ENCODE data around the gene CD180. TPM values are rescaled to one million over a fixed set of nuclear protein-coding genes. Genes with fewer than 3 reads are reported as not detected.
A peak's percentile ranks its signal among the peaks of the same experiment; 100 is the strongest.

CD180 gene
- total and polyA plus RNA-seq, 2 experiments from 2014 or later: not detected

- no peak overlapping the region for H3K4me3 ChIP-seq
These were observed 14.9 kb downstream of the CD180 start for GRCh38 chr5:67181648-67182221.

GRCh38 chr5:67179697-67180361 is 16.8 kb downstream of the CD180 start:
- Histone ChIP-seq H3K9ac (no peak overlapping the region), H2AFZ (no peak overlapping the region), H3K27me3 (replicated peaks; ENCODE audit: insufficient read depth) (no peaks in the 10 kb centered on the region), H3K79me2 (ENCODE audit: insufficient read depth) (no peaks in the 10 kb centered on the region), H3K4me2 (ENCODE audit: unreplicated experiment) (no peak overlapping the region), H3K27ac (no peak overlapping the region), H4K20me1 (ENCODE audit: insufficient read depth) (no peaks in the 10 kb centered on the region), H3K36me3 (ENCODE audit: low read depth) (no peaks in the 10 kb centered on the region), H3K4me3 (no peak overlapping the region), H3K4me1 (ENCODE audit: insufficient read depth) (peaks cover 7% of the 10 kb centered on the region; the same call in 1 of the 2 replicates), H3K9me2 (ENCODE audit: insufficient read depth) (no peaks in the 10 kb centered on the region), H3F3A (ENCODE audit: insufficient read depth) (no peaks in the 10 kb centered on the region), H3K9me3 (ENCODE audit: low read depth) (no peaks in the 10 kb centered on the region)
- TF ChIP-seq EZH2 (IDR thresholded peaks at IDR 0.05; ENCODE audit: insufficient read depth, poor library complexity, severe bottlenecking) (no peak), EZH2phosphoT487 (IDR thresholded peaks at IDR 0.05; ENCODE audit: insufficient read depth, low read depth) (no peak)
- no peak for DNase-seq
- in situ Hi-C loops (cut with MboI): no loop called here
- 86 to 89% methylated on average over 5 of the region's 5 CpGs for WGBS, 2 experiments (ENCODE audit: low coverage in 1 of 2, low lambda C conversion rate in 2 of 2, missing lambda C conversion rate in 2 of 2)

More at GRCh38 chr5:67181648-67182221, 14.9 kb downstream of the CD180 start:
- no peaks in the 10 kb centered on the region for H3K27me3 ChIP-seq (replicated peaks; ENCODE audit: insufficient read depth)
- DNase-seq: no peak
- peaks cover 7% of the 10 kb centered on the region; the same call in 1 of the 2 replicates for H3K4me1 ChIP-seq (ENCODE audit: insufficient read depth)
- no peaks in the 10 kb centered on the region for H3K9me3 ChIP-seq (ENCODE audit: low read depth)
- H4K20me1 ChIP-seq (ENCODE audit: insufficient read depth): no peaks in the 10 kb centered on the region
- TF ChIP-seq EZH2phosphoT487 (IDR thresholded peaks at IDR 0.05; ENCODE audit: insufficient read depth, low read depth): no peak
- no peak for TF ChIP-seq EZH2 (IDR thresholded peaks at IDR 0.05; ENCODE audit: insufficient read depth, poor library complexity, severe bottlenecking)
- in situ Hi-C loops (cut with MboI): no loop called here
- H3K79me2 ChIP-seq (ENCODE audit: insufficient read depth): no peaks in the 10 kb centered on the region
- no peak overlapping the region for H3K4me2 ChIP-seq (ENCODE audit: unreplicated experiment)
- H3K9me2 ChIP-seq (ENCODE audit: insufficient read depth): no peaks in the 10 kb centered on the region
- H3K9ac ChIP-seq: no peak overlapping the region
- H2AFZ ChIP-seq: peak overlapping the region; percentile 80
- no peak overlapping the region for H3K27ac ChIP-seq
- no peaks in the 10 kb centered on the region for H3K36me3 ChIP-seq (ENCODE audit: low read depth)
- WGBS, 2 experiments (ENCODE audit: low coverage in 1 of 2, low lambda C conversion rate in 2 of 2, missing lambda C conversion rate in 2 of 2): 54 to 57% methylated on average over 5 of the region's 5 CpGs
- H3F3A ChIP-seq (ENCODE audit: insufficient read depth): no peaks in the 10 kb centered on the region

- Histone ChIP-seq H2AFZ (no peak overlapping the region), H3K27me3 (replicated peaks; ENCODE audit: insufficient read depth) (no peaks in the 10 kb centered on the region), H3K9me2 (ENCODE audit: insufficient read depth) (no peaks in the 10 kb centered on the region), H3K36me3 (ENCODE audit: low read depth) (no peaks in the 10 kb centered on the region), H4K20me1 (ENCODE audit: insufficient read depth) (no peaks in the 10 kb centered on the region), H3K27ac (no peak overlapping the region), H3K9me3 (ENCODE audit: low read depth) (no peaks in the 10 kb centered on the region), H3F3A (ENCODE audit: insufficient read depth) (no peaks in the 10 kb centered on the region), H3K4me3 (no peak overlapping the region), H3K4me2 (ENCODE audit: unreplicated experiment) (no peak overlapping the region), H3K79me2 (ENCODE audit: insufficient read depth) (no peaks in the 10 kb centered on the region), H3K4me1 (ENCODE audit: insufficient read depth) (peaks cover 7% of the 10 kb centered on the region; the same call in 1 of the 2 replicates), H3K9ac (no peak overlapping the region)
- WGBS, 2 experiments (ENCODE audit: low coverage in 1 of 2, low lambda C conversion rate in 2 of 2, missing lambda C conversion rate in 2 of 2): 95% methylated on average over 7 of the region's 7 CpGs
- DNase-seq: no peak
- TF ChIP-seq EZH2phosphoT487 (IDR thresholded peaks at IDR 0.05; ENCODE audit: insufficient read depth, low read depth): no peak
- no peak for TF ChIP-seq EZH2 (IDR thresholded peaks at IDR 0.05; ENCODE audit: insufficient read depth, poor library complexity, severe bottlenecking)
- in situ Hi-C loops (cut with MboI): no loop called here
These were observed 17.6 kb downstream of the CD180 start for GRCh38 chr5:67178966-67179365.

- H3K27me3 ChIP-seq (replicated peaks; ENCODE audit: insufficient read depth): no peaks in the 10 kb centered on the region
- H3K9me3 ChIP-seq (ENCODE audit: low read depth): no peaks in the 10 kb centered on the region
- no peak overlapping the region for H3K4me2 ChIP-seq (ENCODE audit: unreplicated experiment)
- no peaks in the 10 kb centered on the region for H3F3A ChIP-seq (ENCODE audit: insufficient read depth)
- H3K27ac ChIP-seq: no peak overlapping the region
- in situ Hi-C loops (cut with MboI): no loop called here
- WGBS, 2 experiments (ENCODE audit: low coverage in 1 of 2, low lambda C conversion rate in 2 of 2, missing lambda C conversion rate in 2 of 2): 49 to 58% methylated on average over 1 of the region's 1 CpG
- H3K4me3 ChIP-seq: no peak overlapping the region
- no peaks in the 10 kb centered on the region for H3K9me2 ChIP-seq (ENCODE audit: insufficient read depth)
- H3K79me2 ChIP-seq (ENCODE audit: insufficient read depth): no peaks in the 10 kb centered on the region
- peak; percentile 14 for DNase-seq
- H3K9ac ChIP-seq: no peak overlapping the region
- TF ChIP-seq EZH2 (IDR thresholded peaks at IDR 0.05; ENCODE audit: insufficient read depth, poor library complexity, severe bottlenecking) (no peak), EZH2phosphoT487 (IDR thresholded peaks at IDR 0.05; ENCODE audit: insufficient read depth, low read depth) (no peak)
- H2AFZ ChIP-seq: no peak overlapping the region
- H4K20me1 ChIP-seq (ENCODE audit: insufficient read depth): no peaks in the 10 kb centered on the region
- no peaks in the 10 kb centered on the region for H3K36me3 ChIP-seq (ENCODE audit: low read depth)
- H3K4me1 ChIP-seq (ENCODE audit: insufficient read depth): peaks cover 7% of the 10 kb centered on the region; the same call in 1 of the 2 replicates
These were observed 18.5 kb downstream of the CD180 start for GRCh38 chr5:67178085-67178484.
